ENCODE data around the gene LRWD1. TPM values are rescaled to one million over a fixed set of nuclear protein-coding genes. Genes with fewer than 3 reads are reported as not detected.

The LRWD1 gene
- total and polyA plus RNA-seq, 2 donors (not counting 1 experiment from before 2014, with no cell fraction given) = 7.4 to 14.5 TPM

GRCh38 chr7:102459221-102459844 is 5.5 kb upstream of the LRWD1 start:
- Histone ChIP-seq H3K9ac (ENCODE audit: insufficient read depth, low read length) (no peak overlapping the region), H3K9me3 (ENCODE audit: control insufficient read depth, insufficient read depth, low read depth, low read length) (no peaks in the 10 kb centered on the region), H3K4me2 (ENCODE audit: extremely low read depth, insufficient read depth, low read length) (no peak overlapping the region), H4K20me1 (ENCODE audit: control insufficient read depth, extremely low read depth, insufficient read depth, low read length) (no peaks in the 10 kb centered on the region), H3K27ac (ENCODE audit: insufficient read depth, low read length) (no peak overlapping the region), H3K79me2 (ENCODE audit: control insufficient read depth, insufficient read depth, low read length) (peaks cover 11% of the 10 kb centered on the region), H3K27me3 (ENCODE audit: control insufficient read depth, insufficient read depth, low read length) (no peaks in the 10 kb centered on the region), H3K4me3 (replicated peaks in 1 of 4; ENCODE audit: control extremely low read depth in 1 of 4, insufficient read depth in 1 of 4, low read depth in 3 of 4, low read length in 4 of 4) (no peak overlapping the region), H3K4me1 (ENCODE audit: control insufficient read depth, extremely low read depth, insufficient read depth, low read length) (peaks cover 4% of the 10 kb centered on the region), H3K36me3 (ENCODE audit: control insufficient read depth, insufficient read depth, low read length) (peaks cover 6% of the 10 kb centered on the region), H2AFZ (ENCODE audit: low read length) (no peak overlapping the region)
- TF ChIP-seq CTCF (conservative IDR thresholded peaks at IDR 0.05 in 1 of 2, IDR thresholded peaks at IDR 0.05 in 1 of 2; ENCODE audit: low read depth in 1 of 2, low read length in 2 of 2) = no peak
- no peak for TF ChIP-seq EZH2 (IDR thresholded peaks at IDR 0.05; ENCODE audit: low read length, missing control alignments)
- no peak for DNase-seq (ENCODE audit: low read depth in 2 of 2)

- Histone ChIP-seq H3K4me2 (ENCODE audit: extremely low read depth, insufficient read depth, low read length) (no peak overlapping the region), H4K20me1 (ENCODE audit: control insufficient read depth, extremely low read depth, insufficient read depth, low read length) (no peaks in the 10 kb centered on the region), H3K27ac (ENCODE audit: insufficient read depth, low read length) (no peak overlapping the region), H3K79me2 (ENCODE audit: control insufficient read depth, insufficient read depth, low read length) (peaks cover 13% of the 10 kb centered on the region), H3K27me3 (ENCODE audit: control insufficient read depth, insufficient read depth, low read length) (no peaks in the 10 kb centered on the region), H3K9ac (ENCODE audit: insufficient read depth, low read length) (no peak overlapping the region), H3K9me3 (ENCODE audit: control insufficient read depth, insufficient read depth, low read depth, low read length) (no peaks in the 10 kb centered on the region), H3K4me3 (replicated peaks in 1 of 4; ENCODE audit: control extremely low read depth in 1 of 4, insufficient read depth in 1 of 4, low read depth in 3 of 4, low read length in 4 of 4) (no peak overlapping the region), H3K4me1 (ENCODE audit: control insufficient read depth, extremely low read depth, insufficient read depth, low read length) (peaks cover 4% of the 10 kb centered on the region), H2AFZ (ENCODE audit: low read length) (no peak overlapping the region), H3K36me3 (ENCODE audit: control insufficient read depth, insufficient read depth, low read length) (peaks cover 6% of the 10 kb centered on the region)
- DNase-seq (ENCODE audit: low read depth in 2 of 2) = no peak
- TF ChIP-seq EZH2 (IDR thresholded peaks at IDR 0.05; ENCODE audit: low read length, missing control alignments) = no peak
- no peak for TF ChIP-seq CTCF (conservative IDR thresholded peaks at IDR 0.05 in 1 of 2, IDR thresholded peaks at IDR 0.05 in 1 of 2; ENCODE audit: low read depth in 1 of 2, low read length in 2 of 2)
Measured at GRCh38 chr7:102460467-102460866, 4.3 kb upstream of the LRWD1 start.

- peak overlapping the region; percentile 72 for H3K27ac ChIP-seq (ENCODE audit: insufficient read depth, low read length)
- H3K4me3 ChIP-seq (replicated peaks in 1 of 4; ENCODE audit: control extremely low read depth in 1 of 4, insufficient read depth in 1 of 4, low read depth in 3 of 4, low read length in 4 of 4) = peak overlapping the region; percentile 74 to 98 (median 86)
- H3K36me3 ChIP-seq (ENCODE audit: control insufficient read depth, insufficient read depth, low read length) = peaks cover 2% of the 10 kb centered on the region
- H2AFZ ChIP-seq (ENCODE audit: low read length) = peak overlapping the region; percentile 86
- peaks cover 9% of the 10 kb centered on the region for H3K4me1 ChIP-seq (ENCODE audit: control insufficient read depth, extremely low read depth, insufficient read depth, low read length)
- TF ChIP-seq CTCF (conservative IDR thresholded peaks at IDR 0.05 in 1 of 2, IDR thresholded peaks at IDR 0.05 in 1 of 2; ENCODE audit: low read depth in 1 of 2, low read length in 2 of 2) (no peak), EZH2 (IDR thresholded peaks at IDR 0.05; ENCODE audit: low read length, missing control alignments) (no peak)
- no peak for DNase-seq (ENCODE audit: low read depth in 2 of 2)
- peaks cover 17% of the 10 kb centered on the region for H3K79me2 ChIP-seq (ENCODE audit: control insufficient read depth, insufficient read depth, low read length)
- peak overlapping the region; percentile 100 for H3K4me2 ChIP-seq (ENCODE audit: extremely low read depth, insufficient read depth, low read length)
- no peaks in the 10 kb centered on the region for H3K27me3 ChIP-seq (ENCODE audit: control insufficient read depth, insufficient read depth, low read length)
- no peaks in the 10 kb centered on the region for H3K9me3 ChIP-seq (ENCODE audit: control insufficient read depth, insufficient read depth, low read depth, low read length)
- H4K20me1 ChIP-seq (ENCODE audit: control insufficient read depth, extremely low read depth, insufficient read depth, low read length) = no peaks in the 10 kb centered on the region
- H3K9ac ChIP-seq (ENCODE audit: insufficient read depth, low read length) = peak overlapping the region; percentile 87
Measured at GRCh38 chr7:102463841-102464576, 775 bp upstream of the LRWD1 start.
